MG63 (cell line): Measurements from ENCODE around the gene MROH8. TPM values are rescaled to one million over a fixed set of nuclear protein-coding genes. Genes with fewer than 3 reads are reported as not detected.
"Not testable (repeated sequence)": the region's sequence is repeated elsewhere in the genome, so short reads cannot be mapped to it uniquely, and the experiment has no call there.

Source experiments
- DNase-seq: peaks from one replicate; pipeline ENCODE4 v3.0.0-alpha.2; 2020
- H3K27me3 ChIP-seq: fragments of 250-450 bp; sonication (Bioruptor Pico); 2 replicates; pipeline ENCODE4 v1.5.1; 2020; ENCODE audit warnings: mild to moderate bottlenecking, moderate library complexity
- H3K36me3 ChIP-seq: fragments of 250-450 bp; sonication (Bioruptor Pico); 2 replicates; pipeline ENCODE4 v1.5.1; 2020; ENCODE audit warnings: mild to moderate bottlenecking, moderate library complexity
- H3K4me3 ChIP-seq: fragments of 250-450 bp; sonication (Bioruptor Pico); 2 replicates; pipeline ENCODE4 v1.5.1; 2020; ENCODE audit warnings: mild to moderate bottlenecking, moderate library complexity
- H3K9me3 ChIP-seq: fragments of 250-450 bp; sonication (Bioruptor Pico); 2 replicates; pipeline ENCODE4 v1.5.1; 2020; ENCODE audit warnings: mild to moderate bottlenecking, moderate library complexity
- total RNA-seq: library from RNA; depleted of rRNA; stranded (reverse); fragments of >200 nt; shearing (Covaris generic); gene quantifications from 2 replicates; pipeline ENCODE4 v1.2.3, GENCODE V29; 2014; ENCODE audit warnings: low replicate concordance

MROH8 gene
- total RNA-seq, 1 experiment from 2014 or later, result 0.63 TPM

DNA sequence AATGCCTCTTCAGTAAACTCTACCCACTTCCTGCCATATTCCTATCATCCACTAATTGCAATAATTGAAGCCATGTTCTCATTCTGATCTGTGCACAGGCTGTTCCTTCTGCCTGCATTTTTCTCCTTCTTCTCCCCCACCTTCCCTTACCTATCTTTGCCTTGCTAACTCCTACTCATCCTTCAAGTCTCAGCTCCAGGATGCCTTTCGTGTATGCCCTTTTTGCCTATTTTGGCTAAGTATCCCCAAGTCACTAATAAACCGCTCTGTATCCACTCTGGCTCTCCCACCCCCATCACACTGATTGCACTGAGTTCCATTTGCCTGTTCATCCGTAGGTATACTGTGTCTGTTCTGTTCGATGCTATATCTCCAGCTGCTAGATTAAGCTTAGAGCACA, 6.5 kb downstream of the MROH8 start:
- Histone ChIP-seq H3K4me3 (no peak overlapping the region), H3K27me3 (no peaks in the 10 kb centered on the region), H3K36me3 (no peaks in the 10 kb centered on the region), H3K9me3 (no peaks in the 10 kb centered on the region)
- no peak for DNase-seq

DNA sequence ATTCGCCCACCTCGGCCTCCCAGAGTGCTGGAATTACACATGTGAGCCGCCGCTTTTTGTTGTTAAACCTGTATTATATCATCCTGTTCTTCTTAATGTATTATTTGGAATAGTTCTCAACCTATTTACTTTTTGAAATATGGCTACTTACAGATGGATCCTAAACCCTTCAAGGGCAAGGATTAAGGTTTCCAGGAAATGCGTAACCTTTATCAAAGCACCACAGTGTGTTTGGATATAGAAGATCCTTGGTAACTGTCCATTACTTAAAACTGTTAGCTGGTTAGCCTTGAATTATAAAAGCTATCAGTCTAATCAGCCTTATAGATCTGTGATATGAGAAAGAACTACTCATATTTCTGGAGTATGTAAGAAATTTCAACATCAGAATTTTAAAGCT, 12.5 kb downstream of the MROH8 start:
- H3K36me3 ChIP-seq, result no peaks in the 10 kb centered on the region
- no peaks in the 10 kb centered on the region for H3K9me3 ChIP-seq
- DNase-seq, result no peak
- H3K4me3 ChIP-seq, result no peak overlapping the region
- H3K27me3 ChIP-seq, result peaks cover 15% of the 10 kb centered on the region

DNA sequence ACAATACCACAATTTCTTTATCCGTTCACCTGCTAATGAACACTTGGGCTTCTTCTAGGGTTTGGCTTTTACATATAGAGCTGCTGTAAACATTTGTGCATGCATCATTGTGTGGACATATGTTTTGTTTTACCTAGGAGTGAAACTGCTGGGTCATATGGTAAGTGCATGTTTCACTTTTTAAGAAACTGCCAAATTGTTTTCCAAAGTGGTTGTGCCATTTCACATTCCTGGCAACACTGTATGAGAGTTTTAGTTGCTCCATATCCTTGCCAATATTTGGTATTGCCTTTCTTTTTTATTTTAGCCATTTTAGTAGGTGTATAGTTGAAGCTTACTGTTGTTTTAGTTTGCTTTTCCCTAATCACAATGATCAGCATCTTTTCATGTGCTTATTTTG, 14.3 kb downstream of the MROH8 start:
- Histone ChIP-seq H3K4me3 (no peak overlapping the region), H3K9me3 (no peaks in the 10 kb centered on the region), H3K27me3 (peaks cover 16% of the 10 kb centered on the region), H3K36me3 (no peaks in the 10 kb centered on the region)
- DNase-seq, result no peak

DNA sequence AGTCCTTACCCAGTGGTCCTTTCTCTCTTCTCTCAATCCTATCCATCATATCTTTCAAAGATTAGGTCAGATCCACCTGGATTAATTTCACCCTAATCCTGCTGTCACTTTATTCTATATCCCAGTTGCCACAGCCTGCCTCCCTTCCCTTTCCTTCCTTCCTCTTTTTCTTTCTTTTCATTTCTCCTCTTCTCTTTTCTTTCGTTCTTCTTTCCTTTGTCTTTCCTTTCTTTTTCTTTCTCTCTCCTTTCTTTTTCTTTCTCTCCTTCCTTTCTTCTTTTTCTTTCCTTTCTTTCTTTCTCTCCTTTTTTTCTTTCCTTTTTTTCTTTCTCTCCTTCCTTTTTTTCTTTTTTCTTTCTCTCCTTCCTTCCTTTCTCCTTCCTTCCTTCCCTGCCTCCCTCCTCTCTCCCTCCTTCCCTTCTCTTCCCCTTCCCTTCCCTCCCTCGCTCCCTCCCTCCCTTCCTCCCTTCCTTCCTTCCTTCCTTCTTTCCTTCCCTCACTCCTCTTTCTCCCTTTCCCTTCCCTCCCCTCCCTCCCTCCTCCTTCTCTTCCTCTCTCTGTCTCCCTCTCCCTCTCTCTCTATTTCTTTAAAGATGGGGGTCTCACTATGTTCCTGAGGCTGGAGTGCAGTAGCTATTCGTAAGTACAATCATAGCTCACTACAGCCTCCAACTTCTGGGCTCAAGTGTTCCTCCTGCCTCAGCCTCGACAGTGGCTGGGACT, 15.4 kb downstream of the MROH8 start:
- H3K36me3 ChIP-seq, result no peaks in the 10 kb centered on the region
- H3K27me3 ChIP-seq, result peaks cover 16% of the 10 kb centered on the region
- no peak for DNase-seq
- no peak overlapping the region for H3K4me3 ChIP-seq
- H3K9me3 ChIP-seq, result no peaks in the 10 kb centered on the region

DNA sequence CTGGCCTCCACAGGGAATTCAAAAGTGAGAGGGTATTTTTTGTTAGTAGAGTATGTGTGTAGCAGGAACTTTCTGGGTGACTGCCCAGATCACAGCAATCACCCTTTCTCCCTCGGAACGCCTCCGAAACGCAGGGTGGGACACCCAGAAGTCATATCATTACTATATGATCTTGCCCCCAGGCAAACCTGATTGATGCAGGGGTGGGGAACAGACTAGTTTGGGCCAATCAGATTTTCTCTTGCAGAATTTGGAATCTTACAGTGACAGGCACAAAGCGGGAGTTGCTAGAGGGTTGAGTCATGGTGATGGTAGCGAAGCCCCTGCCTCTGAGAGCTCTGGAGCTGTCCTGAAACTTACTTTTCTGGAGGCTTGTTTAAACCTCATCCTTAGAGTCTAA, 16.7 kb downstream of the MROH8 start:
- Histone ChIP-seq H3K36me3 (no peaks in the 10 kb centered on the region), H3K4me3 (no peak overlapping the region), H3K9me3 (no peaks in the 10 kb centered on the region), H3K27me3 (peaks cover 16% of the 10 kb centered on the region)
- no peak for DNase-seq

DNA sequence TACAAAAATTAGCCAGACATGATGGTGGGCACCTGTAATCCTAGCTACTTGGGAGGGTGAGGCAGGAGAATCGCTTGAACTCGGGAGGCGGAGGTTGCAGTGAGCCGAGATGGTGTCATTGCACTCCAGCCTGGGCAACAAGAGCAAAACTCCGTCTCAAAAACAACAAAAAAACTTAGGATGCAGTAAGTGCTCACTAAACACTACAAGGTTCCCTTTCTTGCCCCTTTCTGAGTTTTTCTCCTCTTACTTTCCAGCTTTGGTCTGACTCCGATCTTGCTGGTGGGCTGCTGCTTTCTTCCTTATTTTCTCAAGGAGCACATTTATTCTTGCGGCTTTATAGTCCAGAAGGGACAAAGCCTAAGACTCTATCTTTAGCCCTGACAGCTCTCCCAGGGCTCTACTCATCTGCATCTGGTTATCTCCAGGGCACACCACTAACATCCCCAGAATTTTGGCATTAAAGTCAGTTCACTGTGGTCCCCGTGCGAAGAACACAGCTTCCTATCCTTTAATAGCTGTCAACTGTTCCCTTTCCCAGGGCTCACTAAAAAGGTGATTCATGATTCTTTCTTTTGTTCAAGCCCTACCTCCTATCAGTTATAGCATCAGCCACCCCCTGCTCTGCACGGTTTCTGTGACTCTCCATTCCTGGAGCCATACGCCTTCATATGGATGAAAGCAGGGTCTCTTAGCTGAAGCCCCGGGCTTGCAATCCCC, 17.4 kb downstream of the MROH8 start:
- Histone ChIP-seq H3K36me3 (no peaks in the 10 kb centered on the region), H3K4me3 (no peak overlapping the region), H3K9me3 (no peaks in the 10 kb centered on the region), H3K27me3 (peaks cover 16% of the 10 kb centered on the region)
- no peak for DNase-seq

DNA sequence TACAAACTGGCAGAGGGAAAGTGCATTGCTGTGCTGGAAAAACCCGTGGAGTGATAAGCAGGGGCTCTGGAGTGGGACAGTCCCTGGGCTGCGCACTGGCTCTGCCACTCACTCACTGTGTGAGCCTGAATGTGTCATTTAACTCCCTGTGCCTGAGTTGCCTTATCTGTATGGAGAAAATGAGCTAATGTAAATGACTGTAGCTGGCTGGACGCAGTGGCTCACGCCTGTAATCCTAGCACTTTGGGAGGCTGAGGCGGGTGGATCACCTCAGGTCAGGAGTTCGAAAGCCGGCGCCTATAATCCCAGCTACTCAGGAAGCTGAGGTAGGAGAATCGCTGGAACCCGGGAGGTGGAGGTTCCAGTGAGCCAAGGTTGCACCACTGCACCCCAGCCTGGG, 18.7 kb downstream of the MROH8 start:
- H3K9me3 ChIP-seq, result no peaks in the 10 kb centered on the region
- no peaks in the 10 kb centered on the region for H3K36me3 ChIP-seq
- H3K27me3 ChIP-seq, result peaks cover 12% of the 10 kb centered on the region
- no peak for DNase-seq
- no peak overlapping the region for H3K4me3 ChIP-seq

DNA sequence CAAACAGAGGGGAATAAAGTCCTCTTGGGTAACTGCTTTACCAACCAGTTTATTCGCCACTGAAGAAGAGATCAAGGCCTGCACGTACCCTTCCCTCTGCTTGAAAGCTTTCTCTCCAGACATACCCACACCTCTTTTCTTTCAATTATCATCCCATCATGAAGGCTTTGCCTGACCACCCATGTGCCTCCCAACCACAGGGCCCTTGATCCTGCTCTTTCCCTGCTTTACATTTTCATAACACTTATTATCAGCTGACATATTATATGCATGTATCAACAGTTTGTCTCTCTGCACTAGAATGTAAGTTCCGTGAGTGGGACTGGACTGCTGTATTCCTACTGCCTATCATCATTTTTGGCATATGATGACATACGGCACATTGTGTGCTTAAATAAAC, 21.1 kb downstream of the MROH8 start:
- no peaks in the 10 kb centered on the region for H3K36me3 ChIP-seq
- peaks cover 2% of the 10 kb centered on the region; the same call in 1 of the 2 replicates for H3K27me3 ChIP-seq
- H3K9me3 ChIP-seq, result no peaks in the 10 kb centered on the region
- DNase-seq, result no peak
- H3K4me3 ChIP-seq, result no peak overlapping the region

DNA sequence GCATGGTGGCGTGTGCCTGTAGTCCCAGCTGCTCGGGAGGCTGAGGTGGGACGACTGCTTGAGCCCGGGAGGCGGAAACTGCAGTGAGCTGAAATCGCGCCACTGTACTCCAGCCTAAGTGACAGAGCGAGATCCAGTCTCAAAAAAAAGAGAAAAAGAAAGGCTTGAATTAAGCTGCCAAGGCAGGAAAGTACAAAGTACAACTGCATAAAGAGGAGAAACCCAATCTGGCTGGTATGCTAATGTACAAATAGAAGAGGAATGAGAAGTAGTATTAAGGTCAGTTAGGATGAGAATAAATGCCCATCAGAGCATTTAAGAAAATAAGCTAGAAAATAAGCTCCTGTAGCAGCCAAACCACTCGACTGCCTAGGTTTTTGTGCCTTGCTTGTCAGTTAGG, 23.4 kb downstream of the MROH8 start:
- no peak overlapping the region for H3K4me3 ChIP-seq
- no peaks in the 10 kb centered on the region for H3K27me3 ChIP-seq

DNA sequence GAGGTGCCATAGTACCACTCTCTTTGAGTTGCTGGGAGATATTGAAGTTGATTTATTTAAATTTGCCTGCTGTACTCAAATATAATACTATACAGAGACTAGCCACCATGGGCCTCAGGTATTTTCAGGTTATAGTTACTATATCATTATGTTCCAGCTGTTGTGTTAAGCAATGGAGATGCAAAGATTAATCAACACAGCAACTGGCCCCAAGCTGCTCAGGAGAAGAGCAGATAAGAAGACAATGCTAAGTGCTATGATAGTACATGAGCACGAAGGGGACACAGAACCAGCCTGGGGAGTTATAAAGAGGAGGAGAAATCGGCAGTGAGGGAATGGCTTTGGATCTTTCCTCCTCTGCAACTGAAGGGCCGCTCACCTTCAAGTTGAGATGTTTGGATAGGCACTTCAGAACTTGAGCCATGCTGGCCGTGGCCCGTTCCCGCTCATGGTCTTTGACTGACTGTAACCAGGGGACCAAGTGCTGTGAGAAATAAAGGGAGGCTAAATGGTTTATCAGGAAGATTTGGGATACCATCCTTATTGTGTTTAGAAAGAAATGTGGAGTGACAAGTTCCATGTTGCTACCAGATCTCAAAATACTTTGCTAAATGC, 24.6 kb downstream of the MROH8 start:
- Histone ChIP-seq H3K36me3 (no peaks in the 10 kb centered on the region), H3K4me3 (no peak overlapping the region), H3K27me3 (no peaks in the 10 kb centered on the region), H3K9me3 (no peaks in the 10 kb centered on the region)
- DNase-seq, result no peak

More for the DNA sequence above, 23.4 kb downstream of the MROH8 start:
- no peaks in the 10 kb centered on the region for H3K36me3 ChIP-seq
- H3K9me3 ChIP-seq, result no peaks in the 10 kb centered on the region
- no peak for DNase-seq

DNA sequence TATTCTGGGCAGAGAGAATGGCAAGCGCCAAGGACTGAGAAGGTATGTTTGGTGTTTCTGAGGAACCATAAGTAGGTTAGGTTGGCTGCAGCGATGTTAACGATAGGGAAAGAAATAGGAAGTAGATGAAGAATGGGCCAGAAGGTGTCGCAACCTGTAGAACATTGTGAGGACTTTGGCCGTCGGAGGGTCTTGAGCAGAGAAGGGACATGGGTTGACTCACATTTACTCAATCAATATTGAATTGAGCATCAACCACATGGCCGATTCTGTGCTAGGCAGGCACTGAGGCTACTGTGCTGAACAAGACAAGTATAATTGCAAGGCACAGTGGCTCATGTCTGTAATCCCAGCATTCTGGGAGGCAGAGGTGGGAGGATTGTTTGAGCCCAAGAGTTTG, 27.1 kb downstream of the MROH8 start:
- no peaks in the 10 kb centered on the region for H3K36me3 ChIP-seq
- no peaks in the 10 kb centered on the region for H3K9me3 ChIP-seq
- H3K27me3 ChIP-seq, result no peaks in the 10 kb centered on the region
- no peak for DNase-seq
- H3K4me3 ChIP-seq, result no peak overlapping the region

DNA sequence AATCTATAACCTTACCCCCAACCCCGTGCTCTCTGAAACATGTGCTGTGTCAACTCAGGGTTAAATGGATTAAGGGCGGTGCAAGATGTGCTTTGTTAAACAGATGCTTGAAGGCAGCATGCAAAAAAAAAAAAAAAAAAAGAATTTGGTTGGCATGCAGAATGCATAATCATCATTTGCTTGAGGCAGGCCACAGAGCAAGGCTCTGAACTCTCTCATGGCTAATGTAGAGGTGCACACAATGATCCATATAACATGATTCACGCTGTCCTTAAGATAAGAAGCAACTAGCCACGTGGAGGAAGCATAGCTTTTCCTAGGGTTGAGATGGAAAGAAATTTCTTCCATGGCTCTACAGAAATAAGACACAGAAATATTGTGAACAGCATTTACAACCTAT, 27.8 kb downstream of the MROH8 start:
- Histone ChIP-seq H3K27me3 (no peaks in the 10 kb centered on the region), H3K9me3 (no peaks in the 10 kb centered on the region), H3K4me3 (no peak overlapping the region), H3K36me3 (no peaks in the 10 kb centered on the region)
- no peak for DNase-seq

DNA sequence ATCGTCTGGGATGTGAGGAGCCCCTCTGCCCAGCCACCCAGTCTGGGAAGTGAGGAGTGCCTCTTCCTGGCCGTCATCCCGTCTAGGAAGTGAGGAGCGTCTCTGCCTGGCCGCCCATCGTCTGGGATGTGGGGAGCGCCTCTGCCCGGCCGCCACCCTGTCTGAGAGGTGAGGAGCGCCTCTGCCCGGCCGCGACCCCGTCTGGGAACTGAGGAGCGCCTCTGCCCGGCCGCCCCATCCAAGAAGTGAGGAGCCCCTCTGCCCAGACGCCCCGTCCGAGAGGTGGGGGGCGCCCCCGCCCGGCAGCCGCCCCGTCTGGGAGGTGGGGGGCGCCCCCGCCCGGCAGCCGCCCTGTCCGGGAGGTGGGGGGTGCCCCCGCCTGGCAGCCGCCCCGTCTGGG, 28.5 kb downstream of the MROH8 start:
- H3K9me3 ChIP-seq, H3K27me3 ChIP-seq, H3K36me3 ChIP-seq, DNase-seq, H3K4me3 ChIP-seq: not testable (repeated sequence)

DNA sequence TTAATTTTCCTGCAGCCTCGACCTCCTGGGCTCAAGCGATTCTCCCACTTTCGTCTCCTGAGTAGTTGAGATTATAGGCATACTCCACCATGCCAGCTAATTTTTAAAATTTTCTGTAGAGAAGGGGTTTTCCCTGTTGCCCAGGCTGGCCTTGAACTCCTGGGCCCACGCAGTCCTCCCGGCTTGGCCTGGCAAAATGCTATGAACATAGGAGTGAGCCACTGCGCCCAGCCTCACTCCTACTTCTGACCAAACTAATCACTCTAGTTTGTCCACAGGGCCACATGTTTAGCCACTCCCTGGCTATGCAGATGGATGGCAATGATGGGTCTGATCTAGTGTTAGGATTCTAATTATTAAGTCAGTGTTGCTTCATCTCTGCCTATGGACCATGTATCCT, 32.1 kb downstream of the MROH8 start:
- Histone ChIP-seq H3K4me3 (no peak overlapping the region), H3K27me3 (no peaks in the 10 kb centered on the region), H3K9me3 (no peaks in the 10 kb centered on the region), H3K36me3 (no peaks in the 10 kb centered on the region)
- DNase-seq, result no peak

DNA sequence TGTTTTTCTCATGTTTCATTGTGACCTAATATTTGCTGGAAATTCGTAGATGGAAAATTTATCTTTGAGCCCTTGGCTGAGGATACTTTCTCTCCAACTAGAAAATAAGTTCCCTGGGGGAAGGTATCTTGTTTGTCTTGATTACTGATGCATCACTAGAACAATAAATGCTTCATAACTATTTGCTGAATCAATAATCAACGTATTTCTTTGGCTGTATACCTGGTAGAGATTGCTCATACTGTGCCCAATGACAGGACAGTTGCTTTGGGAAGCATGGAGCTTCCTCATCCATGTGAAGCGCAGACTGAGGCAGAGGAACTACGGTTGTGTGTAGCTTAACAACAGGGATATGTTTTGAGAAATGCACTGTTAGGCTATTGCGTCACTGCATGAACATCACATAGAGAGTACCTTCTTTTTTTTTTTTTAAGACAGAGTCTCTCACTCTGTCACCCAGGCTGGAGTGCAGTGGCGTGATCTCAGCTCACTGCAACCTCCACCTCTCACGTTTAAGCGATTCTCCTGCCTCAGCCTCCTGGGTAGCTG, 34.4 kb downstream of the MROH8 start:
- Histone ChIP-seq H3K4me3 (no peak overlapping the region), H3K9me3 (no peaks in the 10 kb centered on the region), H3K27me3 (no peaks in the 10 kb centered on the region), H3K36me3 (no peaks in the 10 kb centered on the region)
- DNase-seq, result no peak

DNA sequence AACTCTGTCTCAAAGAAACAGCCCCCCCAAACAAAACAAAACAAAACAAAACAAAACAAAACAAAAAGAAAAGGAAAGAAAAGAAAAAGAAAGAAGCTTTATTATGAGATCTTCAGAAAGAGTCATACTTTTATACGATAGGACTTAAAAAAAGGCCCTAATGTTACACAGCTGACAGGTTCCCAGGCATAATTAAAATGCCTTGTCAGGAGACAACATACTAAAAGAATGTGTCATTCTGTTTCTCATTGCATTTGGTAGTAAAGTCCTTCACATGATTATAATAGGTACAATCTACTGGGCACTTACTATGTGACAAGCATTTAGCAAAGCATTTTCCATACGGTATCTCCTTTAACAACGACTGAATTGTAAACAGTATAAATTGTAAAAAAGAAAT, 36.6 kb downstream of the MROH8 start:
- Histone ChIP-seq H3K27me3 (0 out of 2 replicates have a peak, but pooled peaks cover 2% of the 10 kb centered on the region), H3K4me3 (no peak overlapping the region), H3K36me3 (no peaks in the 10 kb centered on the region), H3K9me3 (no peaks in the 10 kb centered on the region)
- no peak for DNase-seq

DNA sequence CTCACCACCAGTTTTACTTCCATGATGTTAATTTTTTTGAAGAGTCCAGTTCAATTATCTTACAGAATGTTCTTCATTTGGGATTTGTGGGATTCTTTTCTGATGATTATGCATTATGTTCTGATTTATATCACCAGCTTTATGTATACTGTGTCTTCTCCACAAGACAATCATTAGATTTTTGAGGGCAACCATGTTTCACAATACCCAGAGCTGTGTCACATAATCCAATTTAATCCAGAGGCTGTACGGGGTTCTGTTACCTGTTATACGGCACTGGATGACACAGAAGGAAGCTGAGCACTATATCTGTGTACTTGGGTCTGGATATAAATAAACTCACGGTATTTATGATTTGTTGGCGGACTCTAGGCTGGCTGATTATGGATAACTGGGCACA, 41.8 kb downstream of the MROH8 start:
- Histone ChIP-seq H3K36me3 (no peaks in the 10 kb centered on the region), H3K9me3 (no peaks in the 10 kb centered on the region), H3K4me3 (no peak overlapping the region), H3K27me3 (peaks cover 11% of the 10 kb centered on the region)
- no peak for DNase-seq
